ENCODE data around the gene PKD1.

DNA sequence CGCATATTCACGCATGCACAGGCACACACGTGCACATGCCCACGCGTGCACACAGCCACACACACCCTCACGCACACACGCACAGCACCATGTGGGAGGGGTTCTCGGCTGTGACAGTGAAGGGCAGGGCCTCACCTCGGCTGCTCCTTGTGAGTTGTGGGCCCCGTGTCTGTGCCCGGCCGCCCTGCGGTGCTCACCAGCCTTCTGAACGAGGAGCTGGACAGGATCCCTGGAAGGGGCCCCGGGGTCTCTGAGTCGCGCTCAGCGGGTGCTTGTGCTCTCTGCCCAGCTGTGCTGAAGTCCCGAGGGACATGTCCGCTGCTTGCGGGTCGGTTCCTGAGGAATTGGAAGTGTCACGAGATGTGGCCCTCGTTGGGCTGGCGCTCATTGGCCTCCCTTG lies 71.8 kb downstream of the PKD1 start:
- TF ChIP-seq POLR2A (IDR thresholded peaks at IDR 0.05; ENCODE audit: low read depth, low read length) (no peak), POLR2AphosphoS5 (IDR thresholded peaks at IDR 0.05; ENCODE audit: low read depth, low read length) (no peak)

All from GM12892 (cell line).